Stimulated activated CD8-positive, alpha-beta memory T cell treated with anti-CD3 and anti-CD28 coated beads, Interleukin-4, amount 100 ng/mL, for 1 hour (primary cell): Measurements from ENCODE around the gene PRRC1.

Experiments
- DNase-seq, 2 donors: peaks; one replicate each; pipeline ENCODE4 v3.0.0-alpha.2; 2020; ENCODE audit warnings: low read depth in 2 of 2, low spot score in 1 of 2

PRRC1 gene

GRCh38 chr5:127602896-127603844, 85.7 kb downstream of the PRRC1 start:
- no peak for DNase-seq
